ENCODE data around the gene TNXB.
"Not testable (repeated sequence)": the region's sequence is repeated elsewhere in the genome, so short reads cannot be mapped to it uniquely, and the experiment has no call there.

TNXB gene

GRCh38 chr6:32068867-32069266, 40.3 kb downstream of the TNXB start:
- H3K14ac ChIP-seq (ENCODE audit: low read length): no peak overlapping the region
- H3K4me3 ChIP-seq (ENCODE audit: low read depth, low read length): no peak overlapping the region
- H4K12ac ChIP-seq (ENCODE audit: low read depth, low read length): no peak overlapping the region
- WGBS (ENCODE audit: extremely low coverage, insufficient coverage, insufficient read length): no CpG with 5 or more reads among the region's 14 CpGs
- no peaks in the 10 kb centered on the region for H3K9me3 ChIP-seq (ENCODE audit: insufficient read depth, low read depth, low read length)
- no peak overlapping the region for H3K9ac ChIP-seq (ENCODE audit: low read length)
- H2AK5ac ChIP-seq (ENCODE audit: low read length): no peak overlapping the region
- no peak overlapping the region for H4K91ac ChIP-seq (ENCODE audit: low read depth, low read length)
- no peaks in the 10 kb centered on the region for H3K79me2 ChIP-seq (ENCODE audit: control insufficient read depth, insufficient read depth, low read length, poor library complexity)
- H3K18ac ChIP-seq (ENCODE audit: low read length): no peak overlapping the region
- H3K79me1 ChIP-seq (ENCODE audit: low read length): no peaks in the 10 kb centered on the region
- no peak overlapping the region for H3K23ac ChIP-seq (ENCODE audit: low read length)
- H2AFZ ChIP-seq (ENCODE audit: insufficient read depth, low read length, poor library complexity): no peak overlapping the region
- H2BK12ac ChIP-seq (ENCODE audit: low read length): no peak overlapping the region
- no peak overlapping the region for H2BK120ac ChIP-seq (ENCODE audit: insufficient read depth, low read length, poor library complexity)
- H3K4ac ChIP-seq (ENCODE audit: low read depth, low read length): no peak overlapping the region
- no peak for DNase-seq
- no peak overlapping the region for H2BK5ac ChIP-seq (ENCODE audit: low read depth, low read length, poor library complexity)
- no peaks in the 10 kb centered on the region for H3K36me3 ChIP-seq (ENCODE audit: control insufficient read depth in 1 of 2, insufficient read depth in 2 of 2, low read length in 2 of 2)
- no peaks in the 10 kb centered on the region for H3K27me3 ChIP-seq (ENCODE audit: insufficient read depth, low read length)
- H4K8ac ChIP-seq (ENCODE audit: low read depth, low read length): no peak overlapping the region
- no peaks in the 10 kb centered on the region for H3K4me1 ChIP-seq (ENCODE audit: control insufficient read depth in 1 of 2, insufficient read depth in 2 of 2, low read length in 2 of 2)
- H3K4me2 ChIP-seq (ENCODE audit: low read length): no peak overlapping the region
- H3K27ac ChIP-seq (ENCODE audit: low read depth, low read length): no peak overlapping the region

DNA sequence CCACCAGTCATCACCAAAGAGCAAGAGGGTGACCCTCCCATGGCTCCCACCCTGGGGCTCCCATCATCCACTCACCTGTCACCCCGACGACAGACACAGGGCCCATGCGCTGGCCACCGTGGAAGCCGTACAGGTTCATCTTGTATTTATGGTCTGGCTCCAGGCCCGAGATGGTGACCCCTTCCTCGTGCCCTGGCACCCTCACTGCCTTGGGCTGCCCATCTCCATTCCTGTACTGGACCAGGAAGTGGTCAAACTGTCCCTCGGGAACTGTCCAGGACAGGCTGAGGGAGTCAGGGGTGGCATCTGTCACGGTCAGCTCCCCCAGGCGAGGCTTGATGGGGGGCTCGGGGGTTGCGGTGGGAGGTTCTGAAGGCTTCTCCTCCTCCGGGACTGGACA, 40.8 kb downstream of the TNXB start:
- not testable (repeated sequence) for DNase-seq; H2BK12ac ChIP-seq (ENCODE audit: low read length); H2AFZ ChIP-seq (ENCODE audit: insufficient read depth, low read length, poor library complexity); H3K79me1 ChIP-seq (ENCODE audit: low read length); H3K9me3 ChIP-seq (ENCODE audit: insufficient read depth, low read depth, low read length); H2AK5ac ChIP-seq (ENCODE audit: low read length); H4K8ac ChIP-seq (ENCODE audit: low read depth, low read length); H3K9ac ChIP-seq (ENCODE audit: low read length); H4K12ac ChIP-seq (ENCODE audit: low read depth, low read length); H3K4me2 ChIP-seq (ENCODE audit: low read length); H3K27ac ChIP-seq (ENCODE audit: low read depth, low read length); H3K18ac ChIP-seq (ENCODE audit: low read length); H3K4ac ChIP-seq (ENCODE audit: low read depth, low read length); H4K91ac ChIP-seq (ENCODE audit: low read depth, low read length); H3K4me3 ChIP-seq (ENCODE audit: low read depth, low read length); H3K36me3 ChIP-seq (ENCODE audit: control insufficient read depth in 1 of 2, insufficient read depth in 2 of 2, low read length in 2 of 2); H3K27me3 ChIP-seq (ENCODE audit: insufficient read depth, low read length); H3K14ac ChIP-seq (ENCODE audit: low read length); H3K4me1 ChIP-seq (ENCODE audit: control insufficient read depth in 1 of 2, insufficient read depth in 2 of 2, low read length in 2 of 2); H2BK5ac ChIP-seq (ENCODE audit: low read depth, low read length, poor library complexity); H3K79me2 ChIP-seq (ENCODE audit: control insufficient read depth, insufficient read depth, low read length, poor library complexity); H2BK120ac ChIP-seq (ENCODE audit: insufficient read depth, low read length, poor library complexity); H3K23ac ChIP-seq (ENCODE audit: low read length)
- WGBS (ENCODE audit: extremely low coverage, insufficient coverage, insufficient read length): no CpG with 5 or more reads among the region's 13 CpGs

- not testable (repeated sequence) for H3K14ac ChIP-seq (ENCODE audit: low read length); H3K18ac ChIP-seq (ENCODE audit: low read length); H4K8ac ChIP-seq (ENCODE audit: low read depth, low read length); H3K79me2 ChIP-seq (ENCODE audit: control insufficient read depth, insufficient read depth, low read length, poor library complexity); H3K9ac ChIP-seq (ENCODE audit: low read length); H3K36me3 ChIP-seq (ENCODE audit: control insufficient read depth in 1 of 2, insufficient read depth in 2 of 2, low read length in 2 of 2); H3K4me2 ChIP-seq (ENCODE audit: low read length); H4K91ac ChIP-seq (ENCODE audit: low read depth, low read length); DNase-seq; H2BK120ac ChIP-seq (ENCODE audit: insufficient read depth, low read length, poor library complexity); H3K23ac ChIP-seq (ENCODE audit: low read length); H3K4me1 ChIP-seq (ENCODE audit: control insufficient read depth in 1 of 2, insufficient read depth in 2 of 2, low read length in 2 of 2); H2BK12ac ChIP-seq (ENCODE audit: low read length); H2BK5ac ChIP-seq (ENCODE audit: low read depth, low read length, poor library complexity); H3K79me1 ChIP-seq (ENCODE audit: low read length); H2AFZ ChIP-seq (ENCODE audit: insufficient read depth, low read length, poor library complexity); H4K12ac ChIP-seq (ENCODE audit: low read depth, low read length); H3K4me3 ChIP-seq (ENCODE audit: low read depth, low read length); H3K27ac ChIP-seq (ENCODE audit: low read depth, low read length); H2AK5ac ChIP-seq (ENCODE audit: low read length); H3K4ac ChIP-seq (ENCODE audit: low read depth, low read length); H3K9me3 ChIP-seq (ENCODE audit: insufficient read depth, low read depth, low read length); H3K27me3 ChIP-seq (ENCODE audit: insufficient read depth, low read length)
- WGBS (ENCODE audit: extremely low coverage, insufficient coverage, insufficient read length): no CpG with 5 or more reads among the region's 19 CpGs
Observed at GRCh38 chr6:32067521-32067920, 41.6 kb downstream of the TNXB start.

DNA sequence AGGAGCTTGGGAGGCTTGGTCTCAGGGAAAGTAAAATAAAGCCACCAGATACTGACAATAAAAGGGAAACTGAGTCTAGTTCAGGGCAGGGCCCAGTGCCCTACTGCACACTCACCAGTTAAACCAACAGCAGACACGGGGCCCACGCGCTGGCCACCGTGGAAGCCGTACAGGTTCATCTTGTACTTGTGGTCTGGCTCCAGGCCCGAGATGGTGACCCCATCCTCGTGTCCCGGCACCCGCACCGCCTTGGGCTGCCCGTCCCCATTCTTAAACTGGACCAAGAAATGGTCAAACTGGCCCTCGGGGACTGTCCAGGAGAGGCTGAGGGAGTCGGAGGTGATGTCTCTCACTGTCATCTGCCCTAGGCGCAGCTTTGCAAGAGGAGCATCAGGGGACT, 44.4 kb downstream of the TNXB start:
- Histone ChIP-seq H3K14ac (ENCODE audit: low read length) (no peak overlapping the region), H3K9me3 (ENCODE audit: insufficient read depth, low read depth, low read length) (no peaks in the 10 kb centered on the region), H3K79me2 (ENCODE audit: control insufficient read depth, insufficient read depth, low read length, poor library complexity) (no peaks in the 10 kb centered on the region), H3K4me1 (ENCODE audit: control insufficient read depth in 1 of 2, insufficient read depth in 2 of 2, low read length in 2 of 2) (no peaks in the 10 kb centered on the region), H3K27me3 (ENCODE audit: insufficient read depth, low read length) (no peaks in the 10 kb centered on the region), H2AK5ac (ENCODE audit: low read length) (no peak overlapping the region), H3K4me2 (ENCODE audit: low read length) (no peak overlapping the region), H4K8ac (ENCODE audit: low read depth, low read length) (no peak overlapping the region), H3K18ac (ENCODE audit: low read length) (no peak overlapping the region), H2BK12ac (ENCODE audit: low read length) (no peak overlapping the region), H3K36me3 (ENCODE audit: control insufficient read depth in 1 of 2, insufficient read depth in 2 of 2, low read length in 2 of 2) (no peaks in the 10 kb centered on the region), H3K4me3 (ENCODE audit: low read depth, low read length) (no peak overlapping the region), H4K91ac (ENCODE audit: low read depth, low read length) (no peak overlapping the region), H4K12ac (ENCODE audit: low read depth, low read length) (no peak overlapping the region), H3K27ac (ENCODE audit: low read depth, low read length) (no peak overlapping the region), H2BK5ac (ENCODE audit: low read depth, low read length, poor library complexity) (no peak overlapping the region), H2AFZ (ENCODE audit: insufficient read depth, low read length, poor library complexity) (no peak overlapping the region), H3K79me1 (ENCODE audit: low read length) (no peaks in the 10 kb centered on the region), H3K4ac (ENCODE audit: low read depth, low read length) (no peak overlapping the region), H3K9ac (ENCODE audit: low read length) (no peak overlapping the region), H3K23ac (ENCODE audit: low read length) (no peak overlapping the region), H2BK120ac (ENCODE audit: insufficient read depth, low read length, poor library complexity) (no peak overlapping the region)
- DNase-seq: no peak
- no CpG with 5 or more reads among the region's 14 CpGs for WGBS (ENCODE audit: extremely low coverage, insufficient coverage, insufficient read length)
